ENCODE data around the gene GPX4.

GPX4 gene

GRCh38 chr19:1131718-1132551, 28.1 kb downstream of the GPX4 start:
- DNase-seq (ENCODE audit: low spot score): peak; percentile 38

GRCh38 chr19:1132552-1133383, 29.0 kb downstream of the GPX4 start:
- no peak for DNase-seq (ENCODE audit: low spot score)

GRCh38 chr19:1133471-1133929, 29.7 kb downstream of the GPX4 start:
- no peak for DNase-seq (ENCODE audit: low spot score)

GRCh38 chr19:1134431-1134830, 30.6 kb downstream of the GPX4 start:
- no peak for DNase-seq (ENCODE audit: low spot score)

GRCh38 chr19:1135454-1135853, 31.7 kb downstream of the GPX4 start:
- DNase-seq (ENCODE audit: low spot score): no peak

GRCh38 chr19:1136201-1136600, 32.4 kb downstream of the GPX4 start:
- DNase-seq (ENCODE audit: low spot score): no peak

GRCh38 chr19:1136621-1137317, 33.0 kb downstream of the GPX4 start:
- DNase-seq (ENCODE audit: low spot score): no peak

- no peak for DNase-seq (ENCODE audit: low spot score)
These were observed 34.3 kb downstream of the GPX4 start for GRCh38 chr19:1138121-1138520.

GRCh38 chr19:1139126-1139525, 35.3 kb downstream of the GPX4 start:
- DNase-seq (ENCODE audit: low spot score): no peak

GRCh38 chr19:1140272-1141027, 36.7 kb downstream of the GPX4 start:
- DNase-seq (ENCODE audit: low spot score): no peak

GRCh38 chr19:1141944-1142343, 38.1 kb downstream of the GPX4 start:
- DNase-seq (ENCODE audit: low spot score): no peak

- DNase-seq (ENCODE audit: low spot score): no peak
These were observed 40.1 kb downstream of the GPX4 start for GRCh38 chr19:1143828-1144399.

- DNase-seq (ENCODE audit: low spot score): no peak
These were observed 40.9 kb downstream of the GPX4 start for GRCh38 chr19:1144741-1145140.

GRCh38 chr19:1145635-1146411, 42.0 kb downstream of the GPX4 start:
- DNase-seq (ENCODE audit: low spot score): no peak

GRCh38 chr19:1146412-1146699, 42.6 kb downstream of the GPX4 start:
- DNase-seq (ENCODE audit: low spot score): no peak

GRCh38 chr19:1146858-1147780, 43.3 kb downstream of the GPX4 start:
- DNase-seq (ENCODE audit: low spot score): no peak

GRCh38 chr19:1147934-1148549, 44.2 kb downstream of the GPX4 start:
- DNase-seq (ENCODE audit: low spot score): no peak

GRCh38 chr19:1149259-1150045, 45.7 kb downstream of the GPX4 start:
- no peak for DNase-seq (ENCODE audit: low spot score)

All from globus pallidus (tissue), 1 donor.